Measurements from ENCODE around the gene GAB4. TPM values are rescaled to one million over a fixed set of nuclear protein-coding genes. Genes with fewer than 3 reads are reported as not detected.
"Not testable (repeated sequence)": the region's sequence is repeated elsewhere in the genome, so short reads cannot be mapped to it uniquely, and the experiment has no call there.

GAB4 gene
- total RNA-seq, 1 experiment from 2014 or later, result not detected

DNA sequence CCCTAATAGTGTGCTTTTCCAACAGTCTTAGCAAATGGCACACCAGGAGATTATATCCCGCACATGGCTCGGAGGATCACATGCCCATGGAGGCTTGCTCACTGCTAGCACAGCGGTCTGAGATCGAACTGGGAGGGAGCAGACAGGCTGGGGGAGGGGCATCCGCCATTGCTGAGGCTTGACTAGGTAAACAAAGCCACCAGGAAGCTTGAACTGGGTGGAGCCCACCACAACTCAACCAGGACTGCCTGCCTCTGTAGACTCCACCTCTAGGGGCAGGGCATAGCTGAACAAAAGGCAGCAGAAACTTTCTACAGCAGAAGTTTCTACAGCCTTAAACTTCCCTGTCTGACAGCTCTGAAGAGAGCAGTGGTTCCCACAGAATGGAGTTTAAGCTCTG, 16.4 kb upstream of the GAB4 start:
- H3K4me1 Mint-ChIP-seq (ENCODE audit: low read depth, unreplicated experiment); DNase-seq; BruUV-seq (replicated peaks); intact Hi-C loops (cut with micrococcal nuclease; ENCODE audit: unreplicated experiment); H3K36me3 Mint-ChIP-seq (ENCODE audit: insufficient read depth, unreplicated experiment); CTCF ChIA-PET; H3K9me3 Mint-ChIP-seq (ENCODE audit: low read depth, unreplicated experiment); H3K4me3 Mint-ChIP-seq (ENCODE audit: low read depth, unreplicated experiment); H3K27ac Mint-ChIP-seq (ENCODE audit: unreplicated experiment): not testable (repeated sequence)
- H3K27me3 Mint-ChIP-seq (ENCODE audit: unreplicated experiment), result peaks cover 22% of the 10 kb centered on the region

DNA sequence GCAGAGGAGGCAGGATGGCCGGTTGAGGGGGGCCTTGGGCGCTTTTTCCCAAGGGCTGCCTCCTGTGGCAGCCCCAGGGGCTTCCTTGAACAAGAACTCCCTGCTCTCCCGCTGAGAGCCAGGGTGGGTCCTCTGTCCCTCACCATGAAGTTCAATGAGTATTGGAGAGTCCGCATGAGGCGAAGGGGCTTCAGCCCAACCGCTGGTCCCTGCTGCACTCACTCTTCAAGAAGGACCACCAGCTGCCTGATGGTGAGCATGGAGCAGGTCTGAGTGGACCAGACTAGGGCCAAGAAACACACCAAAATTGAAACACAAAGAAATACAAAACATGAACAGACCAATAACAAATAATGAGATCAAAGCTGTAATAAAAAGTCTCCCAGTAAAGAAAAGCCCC, 7.5 kb upstream of the GAB4 start:
- H3K9me3 Mint-ChIP-seq (ENCODE audit: low read depth, unreplicated experiment); H3K4me1 Mint-ChIP-seq (ENCODE audit: low read depth, unreplicated experiment); CTCF ChIA-PET; H3K36me3 Mint-ChIP-seq (ENCODE audit: insufficient read depth, unreplicated experiment); intact Hi-C loops (cut with micrococcal nuclease; ENCODE audit: unreplicated experiment); H3K27me3 Mint-ChIP-seq (ENCODE audit: unreplicated experiment); H3K4me3 Mint-ChIP-seq (ENCODE audit: low read depth, unreplicated experiment); H3K27ac Mint-ChIP-seq (ENCODE audit: unreplicated experiment); BruUV-seq (replicated peaks); DNase-seq: not testable (repeated sequence)

DNA sequence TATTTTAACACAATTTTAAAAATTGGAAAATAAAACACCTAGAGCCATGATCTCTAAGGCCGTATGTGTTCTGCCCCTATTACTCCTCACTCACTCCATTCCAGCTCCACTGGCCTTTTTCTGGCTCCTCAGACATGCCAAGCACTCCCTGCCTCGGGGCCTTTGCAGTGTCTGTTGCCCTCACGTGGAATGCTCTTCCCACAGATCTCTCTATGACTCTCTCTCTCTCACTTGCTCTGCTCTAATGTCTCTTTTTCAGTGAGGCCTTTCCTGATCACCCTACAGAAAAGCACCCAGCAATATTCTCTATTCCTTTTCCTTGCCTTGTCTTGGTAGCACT, 6.0 kb upstream of the GAB4 start:
- H3K4me3 Mint-ChIP-seq (ENCODE audit: low read depth, unreplicated experiment); intact Hi-C loops (cut with micrococcal nuclease; ENCODE audit: unreplicated experiment); H3K27ac Mint-ChIP-seq (ENCODE audit: unreplicated experiment); H3K4me1 Mint-ChIP-seq (ENCODE audit: low read depth, unreplicated experiment); H3K36me3 Mint-ChIP-seq (ENCODE audit: insufficient read depth, unreplicated experiment); CTCF ChIA-PET; BruUV-seq (replicated peaks); H3K9me3 Mint-ChIP-seq (ENCODE audit: low read depth, unreplicated experiment); DNase-seq: not testable (repeated sequence)
- peaks cover 10% of the 10 kb centered on the region for H3K27me3 Mint-ChIP-seq (ENCODE audit: unreplicated experiment)

DNA sequence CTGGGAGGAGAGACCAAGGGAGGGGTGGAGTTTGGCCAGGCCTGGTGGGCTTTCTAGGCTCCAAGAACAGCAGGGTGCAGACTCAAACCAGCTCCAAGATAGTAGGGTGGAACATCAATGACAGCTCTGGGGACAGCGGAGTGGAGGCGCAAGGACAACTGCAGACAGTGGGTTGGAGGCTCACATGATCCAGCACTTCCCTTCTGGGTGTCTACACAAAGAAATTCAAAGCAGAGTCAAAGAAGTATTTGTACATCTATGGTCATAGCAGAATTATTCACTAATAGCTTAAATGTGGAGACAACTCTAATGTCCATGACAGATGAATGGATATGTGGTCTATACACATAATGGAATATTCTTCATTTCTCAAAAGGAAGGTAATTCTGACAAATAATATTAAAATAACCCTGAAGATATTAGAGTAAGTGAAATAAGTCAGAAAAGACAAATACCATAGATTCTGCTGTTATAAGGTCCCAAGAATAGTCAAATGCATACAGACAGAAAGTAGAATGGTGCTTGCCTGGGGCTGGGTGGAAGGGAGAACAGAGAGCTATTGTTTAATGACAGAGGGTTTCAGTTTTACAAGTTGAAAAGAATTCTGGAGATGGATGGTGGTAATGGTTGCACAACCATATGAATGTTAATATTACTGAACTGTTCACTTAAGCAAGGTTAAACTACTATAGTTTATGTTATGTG, 5.5 kb upstream of the GAB4 start:
- Mint-ChIP-seq H3K9me3 (ENCODE audit: low read depth, unreplicated experiment) (no peaks in the 10 kb centered on the region), H3K27me3 (ENCODE audit: unreplicated experiment) (peaks cover 16% of the 10 kb centered on the region), H3K4me1 (ENCODE audit: low read depth, unreplicated experiment) (no peaks in the 10 kb centered on the region), H3K4me3 (ENCODE audit: low read depth, unreplicated experiment) (no peak overlapping the region), H3K36me3 (ENCODE audit: insufficient read depth, unreplicated experiment) (no peaks in the 10 kb centered on the region), H3K27ac (ENCODE audit: unreplicated experiment) (no peak overlapping the region)
- no TSS peak for BruUV-seq (replicated peaks)
- intact Hi-C loops (cut with micrococcal nuclease; ENCODE audit: unreplicated experiment), result no loop called here
- TF ChIP-seq, protein P1, sequence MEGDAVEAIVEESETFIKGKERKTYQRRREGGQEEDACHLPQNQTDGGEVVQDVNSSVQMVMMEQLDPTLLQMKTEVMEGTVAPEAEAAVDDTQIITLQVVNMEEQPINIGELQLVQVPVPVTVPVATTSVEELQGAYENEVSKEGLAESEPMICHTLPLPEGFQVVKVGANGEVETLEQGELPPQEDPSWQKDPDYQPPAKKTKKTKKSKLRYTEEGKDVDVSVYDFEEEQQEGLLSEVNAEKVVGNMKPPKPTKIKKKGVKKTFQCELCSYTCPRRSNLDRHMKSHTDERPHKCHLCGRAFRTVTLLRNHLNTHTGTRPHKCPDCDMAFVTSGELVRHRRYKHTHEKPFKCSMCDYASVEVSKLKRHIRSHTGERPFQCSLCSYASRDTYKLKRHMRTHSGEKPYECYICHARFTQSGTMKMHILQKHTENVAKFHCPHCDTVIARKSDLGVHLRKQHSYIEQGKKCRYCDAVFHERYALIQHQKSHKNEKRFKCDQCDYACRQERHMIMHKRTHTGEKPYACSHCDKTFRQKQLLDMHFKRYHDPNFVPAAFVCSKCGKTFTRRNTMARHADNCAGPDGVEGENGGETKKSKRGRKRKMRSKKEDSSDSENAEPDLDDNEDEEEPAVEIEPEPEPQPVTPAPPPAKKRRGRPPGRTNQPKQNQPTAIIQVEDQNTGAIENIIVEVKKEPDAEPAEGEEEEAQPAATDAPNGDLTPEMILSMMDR (IDR thresholded peaks at IDR 0.05; ENCODE audit: unreplicated experiment), result no peak
- no peak for DNase-seq
- CTCF ChIA-PET, result no interaction called here

DNA sequence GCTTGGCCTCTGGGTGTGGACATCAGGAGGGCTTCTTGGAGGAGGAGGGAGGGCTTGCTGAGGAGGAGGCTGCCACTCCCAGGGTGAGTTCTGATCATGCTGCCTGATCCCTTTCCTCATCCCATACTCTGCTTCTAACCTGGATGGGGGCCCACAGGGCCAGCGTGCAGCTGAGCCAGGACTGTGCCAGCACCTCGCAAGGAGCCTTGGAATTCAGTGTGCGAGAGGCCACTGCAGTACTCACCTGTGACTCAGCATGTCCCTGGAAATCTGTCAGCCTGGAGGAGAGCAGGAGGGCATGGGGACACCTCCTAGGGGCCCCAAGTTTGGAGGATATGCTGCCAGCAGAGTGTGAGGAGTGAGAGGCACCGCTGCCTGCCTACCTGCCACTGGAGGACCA, 4.2 kb upstream of the GAB4 start:
- no peak for DNase-seq
- H3K36me3 Mint-ChIP-seq (ENCODE audit: insufficient read depth, unreplicated experiment), result no peaks in the 10 kb centered on the region
- CTCF ChIA-PET, result no interaction called here
- H3K4me3 Mint-ChIP-seq (ENCODE audit: low read depth, unreplicated experiment), result no peak overlapping the region
- TF ChIP-seq, protein P1 (IDR thresholded peaks at IDR 0.05; ENCODE audit: unreplicated experiment), result no peak
- no peak overlapping the region for H3K27ac Mint-ChIP-seq (ENCODE audit: unreplicated experiment)
- H3K27me3 Mint-ChIP-seq (ENCODE audit: unreplicated experiment), result peaks cover 17% of the 10 kb centered on the region
- intact Hi-C loops (cut with micrococcal nuclease; ENCODE audit: unreplicated experiment), result no loop called here
- BruUV-seq (replicated peaks), result no TSS peak
- no peaks in the 10 kb centered on the region for H3K4me1 Mint-ChIP-seq (ENCODE audit: low read depth, unreplicated experiment)
- H3K9me3 Mint-ChIP-seq (ENCODE audit: low read depth, unreplicated experiment), result no peaks in the 10 kb centered on the region

DNA sequence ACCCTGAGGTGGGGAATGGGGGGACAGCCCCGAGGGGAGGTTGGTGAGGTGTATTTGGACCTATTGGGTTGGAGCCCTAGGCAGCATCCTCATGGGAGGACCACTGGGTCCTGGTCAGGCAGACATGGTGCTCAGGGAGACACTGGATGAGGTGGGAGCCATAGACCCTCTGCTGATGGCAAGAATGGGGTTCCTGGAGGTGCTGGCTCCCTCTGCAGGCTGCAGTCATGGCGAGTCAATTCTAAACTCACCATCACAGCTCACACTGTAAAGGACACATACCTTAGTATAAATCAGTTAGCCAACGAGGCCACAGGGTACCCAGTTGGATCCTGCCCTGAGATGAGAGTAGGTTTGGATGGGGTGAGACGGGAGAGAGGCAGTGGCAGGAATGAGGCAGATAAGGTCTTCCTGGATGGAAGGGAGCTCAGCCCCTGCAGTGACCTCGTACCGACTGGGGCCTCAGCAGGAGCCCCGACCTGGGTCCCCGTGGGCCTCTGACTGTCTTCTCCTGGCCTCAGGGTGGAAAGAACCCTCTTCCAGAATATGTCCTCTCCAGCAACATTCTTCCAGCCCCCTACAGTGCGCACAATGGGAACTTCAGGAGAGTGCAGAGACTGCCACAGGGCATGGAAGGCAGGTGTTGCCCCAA, 1.7 kb upstream of the GAB4 start:
- Mint-ChIP-seq H3K36me3 (ENCODE audit: insufficient read depth, unreplicated experiment) (no peaks in the 10 kb centered on the region), H3K9me3 (ENCODE audit: low read depth, unreplicated experiment) (no peaks in the 10 kb centered on the region), H3K27ac (ENCODE audit: unreplicated experiment) (no peak overlapping the region), H3K27me3 (ENCODE audit: unreplicated experiment) (peaks cover 20% of the 10 kb centered on the region), H3K4me3 (ENCODE audit: low read depth, unreplicated experiment) (no peak overlapping the region), H3K4me1 (ENCODE audit: low read depth, unreplicated experiment) (no peaks in the 10 kb centered on the region)
- DNase-seq, result no peak
- CTCF ChIA-PET, result no interaction called here
- intact Hi-C loops (cut with micrococcal nuclease; ENCODE audit: unreplicated experiment), result no loop called here
- BruUV-seq (replicated peaks), result no TSS peak
- TF ChIP-seq, protein P1 (IDR thresholded peaks at IDR 0.05; ENCODE audit: unreplicated experiment), result no peak

Data from Calu3 (cell line).